GM21381 (cell line): ENCODE measurements around the gene MAP3K21.

ENCODE experiments used
- ATAC-seq: cut with Tn5 transposase; IDR thresholded peaks from one replicate; pipeline ENCODE4 v1.9.1; 2021; ENCODE audit warnings: mild to moderate bottlenecking, moderate library complexity; ENCODE audit not compliant: unreplicated experiment

MAP3K21 gene

DNA sequence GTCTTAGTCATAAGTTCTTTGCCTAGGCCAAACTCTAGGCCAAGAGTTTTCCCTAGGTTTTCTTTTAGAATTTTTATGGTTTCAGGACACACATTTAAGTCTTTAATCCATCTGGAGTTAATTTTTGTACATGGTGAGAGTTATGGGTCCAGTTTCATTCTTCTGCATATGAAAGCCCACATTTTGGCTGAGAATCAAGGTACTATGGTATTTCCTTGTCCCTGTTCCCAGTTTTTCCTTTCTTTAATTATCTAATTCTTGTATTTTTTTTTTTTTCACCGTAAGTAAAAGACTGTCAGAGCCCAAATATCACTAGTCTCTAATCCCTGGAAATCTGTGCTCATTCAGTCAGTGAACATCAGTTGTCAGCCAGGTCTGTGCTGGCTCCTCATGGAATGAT is 105.4 kb downstream of the MAP3K21 start:
- no peak for ATAC-seq

DNA sequence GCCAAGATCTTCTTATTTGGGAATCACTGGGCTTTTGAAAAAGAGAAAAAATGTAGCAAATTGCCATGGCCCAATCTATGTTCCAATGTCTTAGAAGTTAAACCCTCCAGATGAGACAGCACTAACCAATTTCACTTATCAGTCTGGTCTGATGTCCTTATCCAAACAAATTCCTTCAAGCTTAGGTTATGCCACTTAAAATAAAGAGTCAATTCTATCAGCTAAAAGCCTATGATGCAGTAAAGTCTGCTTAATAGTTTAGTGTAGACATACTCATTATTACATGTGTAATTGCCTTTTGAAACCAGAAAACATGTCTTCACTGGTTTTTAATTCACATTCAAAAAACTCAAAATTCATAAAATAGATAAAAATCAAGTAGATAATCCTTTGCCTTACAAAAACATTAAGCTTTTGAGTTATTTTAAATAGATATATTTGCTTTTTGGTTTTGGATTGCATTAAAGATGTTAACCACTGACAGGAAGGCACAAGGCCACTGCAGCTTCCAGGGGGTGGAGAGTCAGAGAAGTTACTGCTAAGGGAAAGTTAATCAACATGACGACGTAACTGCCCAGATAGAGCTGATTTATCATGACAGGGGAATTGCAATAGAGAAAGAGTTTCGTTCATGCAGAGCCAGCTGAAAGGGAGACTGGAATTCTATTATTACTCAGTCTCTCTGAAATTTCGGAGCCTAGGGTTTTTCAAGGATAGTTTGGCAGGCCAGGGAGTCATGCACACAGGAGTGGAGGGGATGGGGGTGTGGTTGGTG is 106.1 kb downstream of the MAP3K21 start:
- ATAC-seq, result no peak
